H9 (cell line): ENCODE results near the gene OPA3. TPM values are rescaled to one million over a fixed set of nuclear protein-coding genes. Genes with fewer than 3 reads are reported as not detected.

ENCODE experiments used
- DNase-seq: peaks from one replicate; pipeline ENCODE4 v3.0.0-alpha.2; 2017
- H2AFZ ChIP-seq: one replicate; pipeline ENCODE4 v1.6.1; 2013; ENCODE audit warnings: mild to moderate bottlenecking, low read length, control low read depth, moderate library complexity
- H2AK5ac ChIP-seq: 2 replicates; pipeline ENCODE4 v1.6.1; 2013; ENCODE audit warnings: low read length, control low read depth, mixed read lengths; ENCODE audit not compliant: insufficient read length
- H2BK120ac ChIP-seq: one replicate; pipeline ENCODE4 v1.6.1; 2013; ENCODE audit warnings: low read depth, mild to moderate bottlenecking, low read length, control low read depth, inconsistent platforms; ENCODE audit not compliant: poor library complexity, severe bottlenecking
- H2BK12ac ChIP-seq: 2 replicates; pipeline ENCODE4 v1.6.1; 2013; ENCODE audit warnings: low read length, control low read depth, mixed read lengths, low read depth; ENCODE audit not compliant: insufficient read length
- H2BK15ac ChIP-seq: 2 replicates; pipeline ENCODE4 v1.6.1; 2013; ENCODE audit warnings: low read depth, low read length, control low read depth
- H2BK20ac ChIP-seq: one replicate; pipeline ENCODE4 v1.6.1; 2013; ENCODE audit warnings: low read depth, mild to moderate bottlenecking, low read length, control low read depth, inconsistent platforms; ENCODE audit not compliant: poor library complexity, severe bottlenecking
- H2BK5ac ChIP-seq: 2 replicates; pipeline ENCODE4 v1.6.1; 2013; ENCODE audit warnings: low read length, control low read depth, mixed read lengths; ENCODE audit not compliant: insufficient read length
- H3K14ac ChIP-seq: 2 replicates; pipeline ENCODE4 v1.6.1; 2013; ENCODE audit warnings: low read length, control low read depth; ENCODE audit not compliant: insufficient read depth
- H3K18ac ChIP-seq: 2 replicates; pipeline ENCODE4 v1.6.1; 2013; ENCODE audit warnings: low read depth, mild to moderate bottlenecking, mixed read lengths, low read length, control low read depth; ENCODE audit not compliant: insufficient read length
- H3K23ac ChIP-seq: 2 replicates; pipeline ENCODE4 v1.6.1; 2013; ENCODE audit warnings: low read length, control low read depth, mixed read lengths, low read depth; ENCODE audit not compliant: insufficient read length
- H3K23me2 ChIP-seq: 2 replicates; pipeline ENCODE4 v1.6.1; 2013; ENCODE audit warnings: low read depth, mild to moderate bottlenecking, mixed read lengths, low read length, control low read depth; ENCODE audit not compliant: insufficient read length, poor library complexity, severe bottlenecking
- H3K27ac ChIP-seq: 2 replicates; pipeline ENCODE4 v1.5.1; 2013; ENCODE audit warnings: low read length, control low read depth, mixed read lengths, low read depth; ENCODE audit not compliant: insufficient read length
- H3K27me3 ChIP-seq: 2 replicates; pipeline ENCODE4 v1.6.1; 2013; ENCODE audit warnings: low read length, control low read depth, inconsistent platforms; ENCODE audit not compliant: insufficient read depth
- H3K4ac ChIP-seq: 2 replicates; pipeline ENCODE4 v1.6.1; 2013; ENCODE audit warnings: low read depth, mild to moderate bottlenecking, control low read depth, inconsistent platforms, low read length, moderate library complexity
- H3K4me1 ChIP-seq: 2 replicates; pipeline ENCODE4 v1.6.1; 2013; ENCODE audit warnings: low read length, control low read depth, inconsistent platforms; ENCODE audit not compliant: insufficient read depth
- H3K4me2 ChIP-seq: 2 replicates; pipeline ENCODE4 v1.6.1; 2013; ENCODE audit warnings: low read length, control low read depth, mixed read lengths; ENCODE audit not compliant: insufficient read length, insufficient read depth
- H3K56ac ChIP-seq: 2 replicates; pipeline ENCODE4 v1.6.1; 2013; ENCODE audit warnings: low read depth, mild to moderate bottlenecking, mixed read lengths, low read length, control low read depth; ENCODE audit not compliant: insufficient read length
- H3K79me1 ChIP-seq: 2 replicates; pipeline ENCODE4 v1.6.1; 2013; ENCODE audit warnings: low read depth, mild to moderate bottlenecking, moderate library complexity, low read length, control low read depth, inconsistent platforms; ENCODE audit not compliant: insufficient read depth, poor library complexity, severe bottlenecking
- H3K79me2 ChIP-seq: 2 replicates; pipeline ENCODE4 v1.6.1; 2013; ENCODE audit warnings: low read length, control low read depth, inconsistent platforms; ENCODE audit not compliant: insufficient read depth
- H3K9ac ChIP-seq: 2 replicates; pipeline ENCODE4 v1.6.1; 2013; ENCODE audit warnings: low read length, control low read depth, mixed read lengths; ENCODE audit not compliant: insufficient read length; ENCODE audit errors: extremely low read depth
- H3K9me3 ChIP-seq: one replicate; pipeline ENCODE4 v1.6.1; 2013; ENCODE audit warnings: low read depth, low read length, inconsistent platforms; ENCODE audit not compliant: control insufficient read depth
- H3T11ph ChIP-seq: one replicate; pipeline ENCODE4 v1.6.1; 2013; ENCODE audit warnings: mild to moderate bottlenecking, low read length, control low read depth, inconsistent platforms
- H4K20me1 ChIP-seq: one replicate; pipeline ENCODE4 v1.6.1; 2013; ENCODE audit not compliant: control insufficient read depth, insufficient read length, insufficient read depth
- H4K5ac ChIP-seq: 2 replicates; pipeline ENCODE4 v1.6.1; 2013; ENCODE audit warnings: low read depth, mild to moderate bottlenecking, mixed read lengths, low read length, control low read depth; ENCODE audit not compliant: insufficient read length
- H4K8ac ChIP-seq: replicated peaks from 2 replicates; pipeline ENCODE4 v1.6.1; 2013; ENCODE audit warnings: low read length, control low read depth, mixed read lengths, low read depth; ENCODE audit not compliant: insufficient read length
- H4K91ac ChIP-seq: 2 replicates; pipeline ENCODE4 v1.6.1; 2013; ENCODE audit warnings: low read depth, mild to moderate bottlenecking, moderate library complexity, mixed read lengths, low read length, control low read depth; ENCODE audit not compliant: insufficient read length
- H3K27ac Mint-ChIP-seq, 3 experiments: 2 replicates in 2 of 3; 3 replicates in 1 of 3; pipeline ENCODE4 v1.8.0; 2020 to 2021; ENCODE audit warnings: mixed read lengths in 3 of 3, mild to moderate bottlenecking in 1 of 3, moderate library complexity in 1 of 3
- H3K27me3 Mint-ChIP-seq: 2 replicates; pipeline ENCODE4 v1.8.0; 2021; ENCODE audit warnings: low read depth, mild to moderate bottlenecking, moderate library complexity, mixed read lengths
- H3K36me3 Mint-ChIP-seq, 3 experiments: 2 replicates in 2 of 3; 3 replicates in 1 of 3; pipeline ENCODE4 v1.8.0; 2020 to 2021; ENCODE audit warnings: low read depth in 3 of 3, mixed read lengths in 3 of 3; ENCODE audit not compliant: insufficient read depth in 1 of 3
- H3K4me1 Mint-ChIP-seq, 2 experiments: 2 replicates each; pipeline ENCODE4 v1.8.0; 2020; ENCODE audit warnings: mixed read lengths in 2 of 2
- H3K4me3 Mint-ChIP-seq, 2 experiments: 2 replicates in 1 of 2; 3 replicates in 1 of 2; pipeline ENCODE4 v1.8.0; 2020 to 2021; ENCODE audit warnings: mild to moderate bottlenecking in 2 of 2, mixed read lengths in 2 of 2, moderate library complexity in 1 of 2
- H3K9me3 Mint-ChIP-seq, 2 experiments: 2 replicates in 1 of 2; 3 replicates in 1 of 2; pipeline ENCODE4 v1.8.0; 2020; ENCODE audit warnings: mild to moderate bottlenecking in 2 of 2, mixed read lengths in 2 of 2, moderate library complexity in 1 of 2
- CTCF ChIP-seq: fragments of 200-600 bp; sonication (generic); conservative IDR thresholded peaks from 3 replicates; pipeline ENCODE4 v1.8.0; 2021; ENCODE audit warnings: antibody characterized with exemption, mild to moderate bottlenecking
- WGBS: extraction: QIAGEN DNeasy Blood & Tissue Kit; methylation state at CpG from one replicate; pipeline ENCODE4 v1.1.7; 2013; ENCODE audit warnings: missing lambda C conversion rate, low lambda C conversion rate, mixed read lengths; ENCODE audit not compliant: insufficient read length; ENCODE audit errors: extremely low coverage; 5-methylcytosine and 5-hydroxymethylcytosine counted together
- total RNA-seq: library from RNA; stranded (reverse); gene quantifications from 2 replicates; pipeline ENCODE4 v1.2.1, GENCODE V29; 2021

The OPA3 gene
- total RNA-seq, 1 experiment from 2014 or later, result 13.0 TPM

- Histone ChIP-seq H2AFZ (no peak overlapping the region), H2BK20ac (no peak overlapping the region), H3K4me2 (no peak overlapping the region), H3K9ac (no peak overlapping the region), H2AK5ac (no peak overlapping the region), H3T11ph (no peak overlapping the region), H2BK5ac (no peak overlapping the region), H3K27me3 (no peaks in the 10 kb centered on the region; the same call in 1 of the 2 replicates), H3K4me1 (no peaks in the 10 kb centered on the region), H3K4ac (no peak overlapping the region), H4K20me1 (no peaks in the 10 kb centered on the region), H4K5ac (no peak overlapping the region), H3K79me1 (no peaks in the 10 kb centered on the region), H3K27ac (no peak overlapping the region), H3K56ac (no peak overlapping the region), H4K8ac (no peak overlapping the region), H2BK12ac (no peak overlapping the region), H3K23me2 (peaks cover 13% of the 10 kb centered on the region), H3K18ac (no peak overlapping the region), H3K79me2 (no peaks in the 10 kb centered on the region), H3K23ac (no peak overlapping the region), H2BK120ac (no peak overlapping the region), H2BK15ac (no peak overlapping the region), H3K14ac (no peak overlapping the region), H4K91ac (no peak overlapping the region), H3K9me3 (no peaks in the 10 kb centered on the region)
- H3K4me1 Mint-ChIP-seq, result peaks cover 18 to 25% of the 10 kb centered on the region in 2 experiments
- H3K9me3 Mint-ChIP-seq, result no peaks in the 10 kb centered on the region; a peak in 1 of 5 replicates
- WGBS, result no CpG with 5 or more reads among the region's 5 CpGs
- no peak for DNase-seq
- H3K27me3 Mint-ChIP-seq, result peaks cover 8% of the 10 kb centered on the region
- peaks cover 2 to 17% (median 14%) of the 10 kb centered on the region in 3 experiments; a peak in 6 of 7 replicates for H3K36me3 Mint-ChIP-seq
- peak overlapping the region; percentile 76 to 88 for H3K4me3 Mint-ChIP-seq
- no peak for TF ChIP-seq CTCF
- H3K27ac Mint-ChIP-seq, result peak overlapping the region; percentile 1 to 72 (median 27); a peak in 2 of 7 replicates
These were observed 92.4 kb downstream of the OPA3 start for GRCh38 chr19:45492137-45492626.
